DLD1 (cell line): ENCODE results near the gene PTGDS.

ENCODE experiments used
- in situ Hi-C: cut with HindIII; loops from 2 replicates; pipeline ENCODE4 v1.10.0; 2017; ENCODE audit warnings: low sequenced_read_pairs

The PTGDS gene

GRCh38 chr9:137020771-137021567, 43.7 kb downstream of the PTGDS start:
- in situ Hi-C loops = no loop called here

DNA sequence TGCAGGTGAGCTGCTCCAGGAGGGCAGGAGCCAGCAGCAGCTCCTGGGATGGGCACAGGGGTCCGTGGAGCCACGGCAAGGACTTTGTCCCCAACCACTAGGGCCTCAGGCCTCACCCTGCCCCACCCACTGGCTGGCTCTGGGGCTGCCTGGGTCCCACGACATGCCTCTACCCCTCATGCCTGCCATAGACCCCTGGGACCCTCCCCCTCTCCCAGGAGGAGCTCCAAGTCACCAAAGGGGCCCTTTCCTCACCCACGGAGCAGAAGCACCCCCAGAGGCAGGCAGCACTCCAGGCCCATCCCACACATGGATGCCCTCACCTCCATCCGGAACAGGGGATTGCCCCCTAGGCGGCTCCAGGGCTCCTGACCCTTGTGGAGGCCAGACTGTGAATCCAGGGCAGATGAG, 44.3 kb downstream of the PTGDS start:
- in situ Hi-C loops = no loop called here

DNA sequence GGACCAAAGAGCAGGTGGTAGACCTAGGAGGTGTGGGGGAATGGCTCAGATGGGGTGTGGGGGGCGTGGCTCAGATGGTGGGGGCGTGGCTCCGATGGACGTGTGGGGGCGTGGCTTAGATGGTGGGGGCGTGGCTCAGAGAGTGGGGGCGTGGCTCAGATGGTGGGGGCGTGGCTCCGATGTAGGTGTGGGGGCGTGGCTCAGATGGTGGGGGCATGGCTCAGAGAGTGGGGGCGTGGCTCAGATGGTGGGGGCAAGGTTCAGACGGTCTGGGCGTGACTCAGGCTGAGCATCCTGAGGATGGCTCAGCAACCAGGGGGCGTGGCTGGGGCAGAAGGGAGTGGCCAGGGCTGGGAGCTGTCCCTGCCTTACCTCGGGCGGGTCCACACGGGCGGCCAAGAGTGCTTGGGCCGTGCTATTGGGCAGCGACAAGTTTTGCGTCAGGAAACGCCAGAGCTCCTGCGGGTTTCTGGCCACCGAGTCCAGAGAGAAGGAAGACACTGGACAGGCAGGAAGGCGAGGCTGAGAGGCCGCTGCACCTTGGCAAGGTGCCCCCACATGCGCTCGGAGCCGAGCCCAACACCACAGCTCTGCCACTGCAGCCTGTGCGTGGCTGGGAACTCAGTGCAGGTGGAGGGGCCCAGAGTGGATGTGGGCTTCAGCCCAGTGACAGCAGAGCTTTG, 44.8 kb downstream of the PTGDS start:
- in situ Hi-C loops = no loop called here

GRCh38 chr9:137022662-137023008, 45.3 kb downstream of the PTGDS start:
- in situ Hi-C loops = no loop called here

DNA sequence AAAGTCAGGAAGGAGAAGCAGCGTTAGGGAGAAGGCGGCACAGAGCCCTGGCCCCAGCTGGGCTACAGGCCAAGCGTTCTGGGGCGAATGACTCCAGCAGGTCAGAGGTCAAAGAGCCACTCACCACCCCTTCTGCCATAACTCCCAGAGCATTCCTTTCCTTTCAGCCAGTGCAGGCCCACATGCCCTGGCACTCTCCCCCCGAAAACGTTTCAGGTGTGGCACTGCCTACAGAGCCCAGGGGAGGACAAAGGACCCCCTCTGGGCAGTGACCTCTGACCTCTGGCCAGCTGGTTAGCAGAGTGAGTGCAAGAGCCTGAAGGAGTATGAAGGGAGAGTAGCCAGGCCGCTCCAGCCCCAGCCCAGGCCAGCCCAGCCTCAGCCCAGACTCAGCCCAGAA, 45.9 kb downstream of the PTGDS start:
- in situ Hi-C loops = no loop called here

DNA sequence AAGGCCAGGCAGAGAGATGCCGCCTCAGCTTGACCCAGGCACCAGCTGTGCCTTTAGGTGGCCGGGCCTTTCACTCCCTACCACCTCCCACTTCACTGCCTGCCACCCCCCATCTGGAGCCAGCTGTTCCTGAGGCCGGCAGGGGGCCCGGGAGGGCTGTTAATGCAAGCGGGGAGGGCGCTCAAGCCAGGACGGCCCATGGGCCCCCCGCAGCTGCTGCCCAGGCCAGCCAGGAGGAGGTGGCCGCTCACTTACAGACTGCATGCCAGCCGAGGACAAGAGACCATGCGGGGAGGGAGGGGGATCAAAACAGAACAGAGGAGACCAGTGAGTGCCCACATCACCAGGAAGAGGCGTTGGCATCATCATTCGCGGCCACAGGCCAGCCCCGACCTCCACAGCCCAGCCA, 46.3 kb downstream of the PTGDS start:
- in situ Hi-C loops = no loop called here

- in situ Hi-C loops = loop anchor here (25.0 kb wide), 1 partner anchor 213 kb away; the partner anchor contains the start of gene RABL6
Measured at GRCh38 chr9:137025517-137025966, 48.2 kb downstream of the PTGDS start.

GRCh38 chr9:137026384-137026783, 49.1 kb downstream of the PTGDS start:
- in situ Hi-C loops = loop anchor here (25.0 kb wide), 1 partner anchor 214 kb away; the partner anchor contains the start of gene RABL6

- in situ Hi-C loops = loop anchor here (25.0 kb wide), 1 partner anchor 215 kb away; the partner anchor contains the start of gene RABL6
Measured at GRCh38 chr9:137026828-137027227, 49.5 kb downstream of the PTGDS start.

DNA sequence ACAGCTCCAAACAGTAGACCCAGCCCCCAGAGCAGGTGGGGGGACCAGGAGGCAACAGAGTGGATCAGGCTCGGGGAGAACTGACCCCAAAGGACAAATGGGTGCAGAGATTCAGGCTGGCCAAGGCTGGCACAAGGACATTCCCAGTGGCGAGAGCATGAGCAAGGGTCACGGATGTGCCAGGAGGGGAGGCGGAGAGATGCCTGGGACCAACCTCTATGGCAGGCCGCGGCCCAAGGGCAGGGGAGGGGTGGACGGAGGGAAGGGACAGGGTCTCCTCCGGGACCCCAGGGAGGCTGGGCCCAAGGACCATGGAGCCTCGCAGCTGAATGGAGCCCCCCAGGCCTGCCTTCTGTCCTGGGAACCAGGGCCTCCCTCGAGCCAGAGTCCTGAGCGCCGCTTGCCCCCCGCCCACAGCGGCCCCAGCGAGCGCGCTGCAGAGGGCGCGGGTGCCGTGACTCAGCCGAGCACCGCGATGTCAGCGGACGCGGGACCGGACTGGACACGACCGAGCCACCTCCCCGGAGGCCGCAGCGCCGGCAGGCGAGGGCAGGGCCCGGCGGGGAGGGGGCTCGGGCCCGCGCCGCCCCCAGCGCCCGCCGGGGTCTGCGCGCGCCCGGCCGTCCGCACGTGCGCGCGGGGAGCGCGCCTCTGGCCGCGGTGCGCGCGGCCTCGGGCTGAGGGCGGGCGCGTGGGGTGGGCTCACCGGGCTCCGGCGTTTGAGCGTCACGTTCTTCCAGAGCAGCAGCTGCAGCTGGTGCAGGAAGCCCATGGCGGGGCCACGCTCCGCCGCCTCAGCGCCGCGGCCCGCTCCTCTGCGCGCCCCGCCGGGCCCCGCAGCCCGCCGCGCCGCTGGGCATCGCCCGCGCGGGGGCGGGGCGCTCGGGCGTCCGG, 50.3 kb downstream of the PTGDS start, which contains the start of gene ABCA2:
TSS of gene ABCA2 (minus strand) at position 869 of the 894 bp plus-strand sequence. CDS start at position 772, 97 bp downstream.
- in situ Hi-C loops = loop anchor here (25.0 kb wide), 1 partner anchor 215 kb away; the partner anchor contains the start of gene RABL6

DNA sequence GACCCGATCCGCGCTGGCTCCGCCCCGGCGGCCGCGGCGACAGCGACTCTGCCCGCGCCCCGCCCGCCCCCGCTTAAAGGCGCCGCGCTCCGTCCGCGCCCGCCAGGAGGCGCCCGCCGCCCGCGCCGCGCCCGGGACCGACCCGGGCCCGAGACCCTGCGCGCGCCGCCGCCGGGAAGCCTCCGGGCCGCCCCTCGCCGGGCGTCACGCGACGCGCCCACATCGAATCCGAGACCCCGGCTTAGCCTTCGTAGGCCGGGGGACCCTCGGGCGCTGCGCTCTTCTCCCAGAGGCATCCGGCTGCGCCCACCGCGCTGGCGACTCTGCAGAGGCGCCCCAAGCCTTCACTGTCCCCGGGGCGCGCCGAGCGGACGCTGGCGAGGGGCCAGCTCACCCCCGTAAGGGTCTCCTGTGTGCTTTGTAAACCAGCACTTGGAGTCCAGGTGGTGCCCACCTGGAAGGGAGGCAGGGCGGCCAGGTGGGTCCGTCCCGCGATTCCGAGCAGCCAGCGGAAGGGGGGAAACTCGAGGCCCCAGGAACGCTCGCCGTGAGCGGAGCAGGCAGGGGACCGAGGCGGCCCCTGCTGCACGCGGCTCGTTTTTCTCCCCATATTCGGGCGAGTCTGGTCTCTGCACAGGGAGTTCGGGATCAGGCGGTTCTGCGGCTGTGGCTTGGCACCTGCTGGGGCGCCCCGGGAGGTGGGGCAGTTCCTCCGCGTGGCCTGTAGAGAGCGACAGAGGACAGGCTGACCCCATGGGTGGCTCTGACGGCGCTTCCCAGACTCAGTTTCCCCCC, 51.2 kb downstream of the PTGDS start:
- in situ Hi-C loops = loop anchor here (25.0 kb wide), 1 partner anchor 216 kb away; the partner anchor contains the start of gene RABL6

- in situ Hi-C loops = loop anchor here (25.0 kb wide), 1 partner anchor 217 kb away; the partner anchor contains the start of gene RABL6
Measured at GRCh38 chr9:137029058-137029936, 52.0 kb downstream of the PTGDS start.

GRCh38 chr9:137030006-137030405, 52.7 kb downstream of the PTGDS start:
- in situ Hi-C loops = loop anchor here (25.0 kb wide), 1 partner anchor 218 kb away; the partner anchor contains the start of gene RABL6

- in situ Hi-C loops = loop anchor here (25.0 kb wide), 1 partner anchor 219 kb away; the partner anchor contains the start of gene RABL6
Measured at GRCh38 chr9:137030538-137031527, 53.5 kb downstream of the PTGDS start.
